Brain microvascular endothelial cell (primary cell): ENCODE data around the gene ERICH4.
A peak's percentile ranks its signal among the peaks of the same experiment; 100 is the strongest.

Experiments
- DNase-seq: peaks from one replicate; pipeline ENCODE4 v3.0.0-alpha.2; 2020
- H3K27ac ChIP-seq: fragments of 250-450 bp; sonication (Bioruptor Pico); 2 replicates; pipeline ENCODE4 v1.5.1; 2020; ENCODE audit warnings: mild to moderate bottlenecking, moderate library complexity
- H3K27me3 ChIP-seq: fragments of 250-450 bp; sonication (Bioruptor Pico); replicated peaks from 2 replicates; pipeline ENCODE4 v1.5.1; 2020; ENCODE audit warnings: mild to moderate bottlenecking
- H3K36me3 ChIP-seq: fragments of 250-450 bp; sonication (Bioruptor Pico); replicated peaks from 2 replicates; pipeline ENCODE4 v1.5.1; 2020; ENCODE audit warnings: mild to moderate bottlenecking
- H3K4me3 ChIP-seq: 2 replicates; pipeline ENCODE4 v1.5.1; 2011; ENCODE audit warnings: low read depth, mild to moderate bottlenecking, control low read depth, low read length, moderate library complexity
- in situ Hi-C: cut with HindIII; loops from 2 replicates; pipeline ENCODE4 v1.10.0; 2017; ENCODE audit warnings: low sequenced_read_pairs, low pct_ligation_motif_present
- TF ChIP-seq, protein P1 (sequence below): IDR thresholded peaks from 2 replicates; pipeline ENCODE4 v1.5.1; 2011; ENCODE audit warnings: low read depth, mild to moderate bottlenecking, moderate library complexity, low read length, control low read depth, inconsistent platforms; ENCODE audit errors: missing control alignments

ERICH4 gene

DNA sequence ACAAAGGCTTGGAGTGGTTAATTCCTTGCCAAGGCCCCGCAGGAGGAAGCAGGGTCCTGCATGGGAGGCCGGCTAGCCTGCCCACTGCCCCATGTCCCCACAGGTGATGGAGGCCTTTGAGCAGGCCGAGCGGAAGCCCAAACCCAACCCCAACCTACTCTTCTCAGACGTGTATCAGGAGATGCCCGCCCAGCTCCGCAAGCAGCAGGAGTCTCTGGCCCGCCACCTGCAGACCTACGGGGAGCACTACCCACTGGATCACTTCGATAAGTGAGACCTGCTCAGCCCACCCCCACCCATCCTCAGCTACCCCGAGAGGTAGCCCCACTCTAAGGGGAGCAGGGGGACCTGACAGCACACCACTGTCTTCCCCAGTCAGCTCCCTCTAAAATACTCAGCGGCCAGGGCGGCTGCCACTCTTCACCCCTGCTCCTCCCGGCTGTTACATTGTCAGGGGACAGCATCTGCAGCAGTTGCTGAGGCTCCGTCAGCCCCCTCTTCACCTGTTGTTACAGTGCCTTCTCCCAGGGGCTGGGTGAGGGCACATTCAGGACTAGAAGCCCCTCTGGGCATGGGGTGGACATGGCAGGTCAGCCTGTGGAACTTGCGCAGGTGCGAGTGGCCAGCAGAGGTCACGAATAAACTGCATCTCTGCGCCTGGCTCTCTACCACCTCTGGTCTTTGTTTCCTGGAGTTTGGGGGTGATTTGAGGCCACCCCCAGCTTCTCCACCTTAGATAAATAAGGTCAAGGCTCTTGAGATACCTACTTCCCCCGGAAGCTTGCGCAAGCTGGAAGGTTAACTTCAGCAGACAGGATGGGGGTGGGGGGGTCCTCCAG lies 18.4 kb upstream of the ERICH4 start:
- DNase-seq: no peak
- in situ Hi-C loops: no loop called here
- H3K36me3 ChIP-seq: peaks cover 15% of the 10 kb centered on the region
- no peak overlapping the region for H3K4me3 ChIP-seq
- H3K27me3 ChIP-seq: no peaks in the 10 kb centered on the region
- TF ChIP-seq, protein P1, sequence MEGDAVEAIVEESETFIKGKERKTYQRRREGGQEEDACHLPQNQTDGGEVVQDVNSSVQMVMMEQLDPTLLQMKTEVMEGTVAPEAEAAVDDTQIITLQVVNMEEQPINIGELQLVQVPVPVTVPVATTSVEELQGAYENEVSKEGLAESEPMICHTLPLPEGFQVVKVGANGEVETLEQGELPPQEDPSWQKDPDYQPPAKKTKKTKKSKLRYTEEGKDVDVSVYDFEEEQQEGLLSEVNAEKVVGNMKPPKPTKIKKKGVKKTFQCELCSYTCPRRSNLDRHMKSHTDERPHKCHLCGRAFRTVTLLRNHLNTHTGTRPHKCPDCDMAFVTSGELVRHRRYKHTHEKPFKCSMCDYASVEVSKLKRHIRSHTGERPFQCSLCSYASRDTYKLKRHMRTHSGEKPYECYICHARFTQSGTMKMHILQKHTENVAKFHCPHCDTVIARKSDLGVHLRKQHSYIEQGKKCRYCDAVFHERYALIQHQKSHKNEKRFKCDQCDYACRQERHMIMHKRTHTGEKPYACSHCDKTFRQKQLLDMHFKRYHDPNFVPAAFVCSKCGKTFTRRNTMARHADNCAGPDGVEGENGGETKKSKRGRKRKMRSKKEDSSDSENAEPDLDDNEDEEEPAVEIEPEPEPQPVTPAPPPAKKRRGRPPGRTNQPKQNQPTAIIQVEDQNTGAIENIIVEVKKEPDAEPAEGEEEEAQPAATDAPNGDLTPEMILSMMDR: no peak
- no peak overlapping the region for H3K27ac ChIP-seq

DNA sequence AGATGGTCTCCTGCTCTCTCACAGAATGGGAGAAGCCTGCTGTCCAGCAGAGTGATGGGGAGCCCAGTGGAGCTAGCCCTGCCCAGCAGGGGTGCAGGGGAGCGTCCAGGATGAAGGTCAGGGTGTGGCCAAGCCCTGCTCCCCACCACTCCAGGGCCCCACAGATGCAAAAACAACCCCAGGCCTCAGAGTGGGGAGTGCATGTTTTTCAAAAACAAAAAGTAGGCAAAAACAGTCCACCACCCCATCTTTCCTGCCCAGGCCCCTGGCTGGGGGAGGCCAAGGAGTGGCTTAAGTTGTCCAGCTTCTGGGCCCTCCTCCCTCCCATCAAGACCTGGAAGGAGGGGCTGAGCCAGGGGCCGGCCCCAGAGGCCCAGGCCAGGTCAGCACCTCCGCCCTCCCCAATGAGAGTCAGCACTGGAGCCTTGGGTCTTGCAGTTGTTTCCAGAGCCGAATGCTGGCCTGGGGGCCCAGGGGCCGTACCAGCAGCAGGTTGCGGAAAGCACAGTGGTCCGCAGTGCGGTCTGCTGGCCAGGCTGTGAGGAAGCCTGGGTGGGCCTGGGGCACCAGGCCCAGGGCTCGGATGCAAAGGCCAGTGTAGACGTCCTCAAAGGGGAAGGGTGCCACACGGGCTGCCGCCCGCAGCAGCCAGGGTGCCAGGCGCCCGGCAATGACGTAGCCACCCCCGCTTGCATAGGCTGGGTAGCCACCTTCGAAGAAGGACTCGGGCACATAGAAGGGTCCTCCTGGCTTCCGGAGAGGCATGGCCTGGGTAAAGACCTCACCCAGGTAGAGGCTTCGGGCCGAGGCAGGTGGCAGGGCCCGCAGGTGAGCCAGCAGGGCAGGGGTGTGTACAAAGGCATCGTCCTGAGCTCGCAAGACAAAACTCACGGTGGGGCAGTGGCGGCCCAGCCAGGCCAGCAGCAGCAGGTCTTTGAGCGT lies 17.5 kb upstream of the ERICH4 start:
- in situ Hi-C loops: no loop called here
- H3K27me3 ChIP-seq: no peaks in the 10 kb centered on the region
- TF ChIP-seq, protein P1: no peak
- no peak overlapping the region for H3K27ac ChIP-seq
- H3K36me3 ChIP-seq: peaks cover 10% of the 10 kb centered on the region
- no peak for DNase-seq
- no peak overlapping the region for H3K4me3 ChIP-seq

DNA sequence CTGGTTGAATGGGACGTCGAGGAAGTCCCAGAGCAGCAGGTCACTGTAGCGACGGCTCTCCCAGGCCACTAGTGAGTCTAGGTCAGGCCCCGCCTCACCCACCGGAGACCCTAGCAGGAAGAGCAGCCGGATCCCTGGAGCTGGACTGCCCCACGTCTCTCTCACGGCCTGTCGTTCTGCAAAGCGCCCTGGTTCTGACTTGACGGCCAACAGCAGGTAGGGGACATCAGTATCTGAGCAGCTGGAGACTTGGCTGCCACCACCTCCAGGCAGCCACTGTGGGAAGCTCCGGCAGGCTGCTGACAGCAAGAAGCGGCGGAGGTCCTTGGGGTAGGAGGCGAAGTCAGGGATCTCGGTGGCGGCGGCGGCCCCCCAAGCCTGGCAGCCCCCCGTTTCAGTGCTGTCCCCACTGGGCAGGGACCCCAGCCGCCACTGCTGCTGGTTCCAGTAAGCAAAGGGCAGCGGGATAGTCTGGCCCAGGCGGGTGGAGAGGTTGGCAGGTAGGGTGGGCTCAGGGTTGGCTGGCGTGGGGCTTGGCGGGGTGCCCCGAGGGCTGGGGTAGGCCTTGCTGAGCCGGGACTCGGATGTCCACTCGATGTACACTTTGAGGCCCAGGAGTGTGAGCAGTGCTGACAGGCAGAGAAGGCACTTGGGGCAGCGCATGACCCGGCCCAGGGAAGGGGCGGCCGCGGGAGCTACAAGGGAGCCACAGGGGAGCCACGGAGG lies 16.7 kb upstream of the ERICH4 start:
- Histone ChIP-seq H3K4me3 (no peak overlapping the region), H3K27ac (no peak overlapping the region), H3K36me3 (peaks cover 13% of the 10 kb centered on the region), H3K27me3 (no peaks in the 10 kb centered on the region)
- DNase-seq: no peak
- in situ Hi-C loops: no loop called here
- TF ChIP-seq, protein P1: no peak

- peaks cover 15% of the 10 kb centered on the region for H3K36me3 ChIP-seq
- peak within 1 kb of the TSS; percentile 35 for H3K4me3 ChIP-seq
- peak; percentile 11 for DNase-seq
- H3K27ac ChIP-seq: no peak within 1 kb of the TSS
- TF ChIP-seq, protein P1: no peak
- no peaks in the 10 kb centered on the region for H3K27me3 ChIP-seq
- in situ Hi-C loops: no loop called here
Measured at GRCh38 chr19:41426952-41427646, 15.9 kb upstream of the ERICH4 start, which contains the start of gene B3GNT8. B3GNT8 (minus strand) TSS chr19:41427374; CDS start chr19:41426778, 596 bp downstream.
